Thyroid gland (tissue), 4 donors: Measurements from ENCODE around the gene SHC3. TPM values are rescaled to one million over a fixed set of nuclear protein-coding genes. Genes with fewer than 3 reads are reported as not detected.

ENCODE experiments used
- DNase-seq, 2 donors: peaks; one replicate each; pipeline ENCODE4 v3.0.0-alpha.2; 2019
- H3K27ac ChIP-seq, 3 donors: fragments of 200-600 bp; sonication (generic); 1 replicate in 2 of 3; 2 replicates in 1 of 3; pipeline ENCODE4 v1.5.1; 2016 to 2019; ENCODE audit warnings: mild to moderate bottlenecking in 1 of 3, moderate library complexity in 1 of 3
- H3K27me3 ChIP-seq: fragments of 200-600 bp; sonication (generic); one replicate; pipeline ENCODE4 v1.5.1; 2019
- H3K36me3 ChIP-seq, 2 donors: fragments of 200-600 bp; sonication (generic); one replicate each; pipeline ENCODE4 v1.5.1; 2016 to 2019
- H3K4me1 ChIP-seq, 2 donors: fragments of 200-600 bp; sonication (generic); one replicate each; pipeline ENCODE4 v1.5.1; 2017 to 2019
- H3K4me3 ChIP-seq, 3 donors: fragments of 200-600 bp; sonication (generic); replicated peaks in 1 of 3; 1 replicate in 2 of 3; 2 replicates in 1 of 3; pipeline ENCODE4 v1.5.1; 2016; ENCODE audit warnings: mild to moderate bottlenecking in 1 of 3
- H3K9me3 ChIP-seq: fragments of 200-600 bp; sonication (generic); one replicate; pipeline ENCODE4 v1.5.1; 2017
- CTCF ChIP-seq, 6 experiments: fragments of 200-600 bp in 3 of 6; fragments of 450-650 bp in 3 of 6; sonication (generic) in 3 of 6; IDR thresholded peaks; one replicate each; pipeline ENCODE4 v1.5.1; 2016 to 2019; ENCODE audit warnings: antibody characterized with exemption in 6 of 6, mild to moderate bottlenecking in 2 of 6, inconsistent platforms in 1 of 6, moderate library complexity in 1 of 6
- POLR2A ChIP-seq, 2 donors: fragments of 450-650 bp; IDR thresholded peaks; one replicate each; pipeline ENCODE4 v1.6.1; 2017; ENCODE audit warnings: antibody characterized with exemption in 2 of 2, mild to moderate bottlenecking in 2 of 2, moderate library complexity in 1 of 2
- WGBS, 2 donors: methylation state at CpG; one replicate each; pipeline ENCODE4 v1.1.5; 2017; 5-methylcytosine and 5-hydroxymethylcytosine counted together
- intact Hi-C: fragments of 100-400 bp; cut with DNase I; formaldehyde crosslinking; loops from one replicate; pipeline ENCODE4 v1.15.1; 2023
- total RNA-seq, 4 donors: library from RNA; depleted of rRNA; stranded (reverse); fragments of >200 nt; gene quantifications; one replicate each; pipeline ENCODE4 v1.2.3, GENCODE V29; 2016

SHC3 gene
- total RNA-seq: 1 to 10 TPM in 3 of 4 donors, under 1 TPM in 1; 0.40 to 5.9 (median 1.2) TPM

DNA sequence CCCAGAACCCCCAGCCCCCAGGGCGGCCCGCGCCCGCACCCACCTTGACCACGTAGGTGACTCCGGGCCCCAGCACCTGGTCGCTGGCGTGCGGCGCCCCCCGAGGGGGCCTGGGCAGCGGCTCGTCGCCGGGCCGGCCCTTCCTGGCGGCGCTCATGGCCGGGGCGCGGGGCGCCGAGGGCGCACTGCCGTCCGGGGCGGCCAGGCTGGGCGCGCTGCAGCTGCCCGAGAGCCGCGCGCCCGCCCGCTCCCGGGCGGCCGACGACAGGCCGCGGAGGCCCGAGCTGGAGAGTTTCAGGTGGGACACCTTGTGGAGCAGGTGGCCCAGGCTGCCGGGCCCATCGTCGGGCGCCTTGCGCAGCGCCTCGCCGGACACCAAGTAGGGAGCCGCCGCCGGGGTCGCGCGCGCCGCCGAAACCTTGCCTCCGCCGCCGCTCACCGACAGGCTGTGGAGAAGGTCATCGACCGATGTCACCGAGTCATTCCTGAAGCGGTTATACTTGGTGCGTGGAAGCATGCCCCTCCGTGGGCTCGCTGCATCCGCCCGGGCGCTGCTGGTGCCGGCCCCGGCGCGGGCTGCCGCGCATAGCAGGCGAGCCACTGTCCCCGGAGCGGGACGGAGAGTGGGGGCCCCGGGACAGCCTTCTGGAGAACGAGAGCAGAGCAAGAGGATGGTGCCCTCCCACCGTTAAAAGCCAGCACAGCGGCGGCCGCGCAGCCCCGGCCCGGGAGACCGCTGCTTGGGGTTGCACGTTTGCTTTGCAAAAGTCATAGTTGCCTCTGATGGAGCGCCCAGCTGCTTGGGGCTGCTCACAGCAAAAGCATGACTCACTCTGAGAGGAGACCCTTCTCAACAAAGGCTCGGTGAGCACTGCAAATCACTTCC lies at the start of gene SHC3:
Gene SHC3, minus strand, starts transcription at position 875 of the 886 bp plus-strand sequence. Its CDS starts 358 bp downstream, at position 517.
- Histone ChIP-seq H3K9me3 (no peaks in the 10 kb centered on the region), H3K36me3 (no peaks in the 10 kb centered on the region), H3K27me3 (no peaks in the 10 kb centered on the region), H3K4me1 (peaks cover 17 to 21% of the 10 kb centered on the region in 2 donors), H3K4me3 (peak within 1 kb of the TSS; percentile 1 to 41 (median 36)), H3K27ac (peak within 1 kb of the TSS in 2 of 3 donors; percentile 68 to 84)
- peak; percentile 6 to 12 for DNase-seq
- intact Hi-C loops: no loop called here
- TF ChIP-seq POLR2A (IDR thresholded peaks at IDR 0.05): no peak
- no peak for TF ChIP-seq CTCF (IDR thresholded peaks at IDR 0.05)
- 2 to 8% methylated on average over 10 to 17 of the region's 96 CpGs for WGBS, 2 donors

- no peaks in the 10 kb centered on the region for H3K27me3 ChIP-seq
- no peaks in the 10 kb centered on the region for H3K4me1 ChIP-seq
- DNase-seq: peak in 1 of 2 donors; percentile 10
- WGBS, 2 donors: 70 to 73% methylated on average over 5 of the region's 5 CpGs
- H3K36me3 ChIP-seq: no peaks in the 10 kb centered on the region
- TF ChIP-seq POLR2A (IDR thresholded peaks at IDR 0.05): no peak
- TF ChIP-seq CTCF (IDR thresholded peaks at IDR 0.05): no peak
- intact Hi-C loops: no loop called here
- H3K4me3 ChIP-seq: no peak overlapping the region
- H3K27ac ChIP-seq: no peak overlapping the region
- no peaks in the 10 kb centered on the region for H3K9me3 ChIP-seq
Observed at GRCh38 chr9:89225991-89226471, 47.4 kb upstream of the SHC3 start.

- H3K36me3 ChIP-seq: no peaks in the 10 kb centered on the region
- no peak overlapping the region for H3K4me3 ChIP-seq
- no peak for TF ChIP-seq POLR2A (IDR thresholded peaks at IDR 0.05)
- no peak for TF ChIP-seq CTCF (IDR thresholded peaks at IDR 0.05)
- no peaks in the 10 kb centered on the region for H3K9me3 ChIP-seq
- no peaks in the 10 kb centered on the region for H3K4me1 ChIP-seq
- no peak overlapping the region for H3K27ac ChIP-seq
- no peak for DNase-seq
- no peaks in the 10 kb centered on the region for H3K27me3 ChIP-seq
- intact Hi-C loops: no loop called here
- WGBS, 2 donors: 74 to 75% methylated on average over 5 of the region's 5 CpGs
Observed at GRCh38 chr9:89225587-89225986, 47.0 kb upstream of the SHC3 start.

- no peak for TF ChIP-seq POLR2A (IDR thresholded peaks at IDR 0.05)
- TF ChIP-seq CTCF (IDR thresholded peaks at IDR 0.05): no peak
- Histone ChIP-seq H3K4me1 (no peaks in the 10 kb centered on the region), H3K27ac (no peak overlapping the region), H3K36me3 (no peaks in the 10 kb centered on the region), H3K9me3 (no peaks in the 10 kb centered on the region), H3K27me3 (no peaks in the 10 kb centered on the region), H3K4me3 (no peak overlapping the region)
- intact Hi-C loops: no loop called here
- DNase-seq: no peak
- 85 to 86% methylated on average over 4 of the region's 4 CpGs for WGBS, 2 donors
Observed at GRCh38 chr9:89225036-89225435, 46.4 kb upstream of the SHC3 start.

DNA sequence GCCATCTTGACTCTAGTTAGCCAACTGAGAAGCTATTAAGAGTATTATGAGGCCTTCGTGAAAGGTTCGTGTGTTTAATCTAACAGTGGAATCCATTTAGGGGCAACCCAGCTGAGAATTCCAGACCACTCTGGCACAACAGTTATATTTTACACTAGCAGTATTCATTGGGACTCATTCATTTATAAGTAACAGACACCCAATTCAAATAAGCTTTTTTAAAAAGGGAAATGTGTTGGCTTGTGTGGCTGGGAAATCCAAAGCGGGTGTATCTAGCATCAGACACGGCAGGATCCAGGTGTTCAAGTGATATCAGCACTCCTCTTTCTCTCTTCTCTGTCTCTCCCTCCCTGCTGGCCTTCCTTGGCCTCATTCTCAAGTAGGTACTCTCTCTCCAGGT lies 46.0 kb upstream of the SHC3 start:
- Histone ChIP-seq H3K4me1 (no peaks in the 10 kb centered on the region), H3K36me3 (no peaks in the 10 kb centered on the region), H3K4me3 (no peak overlapping the region), H3K27ac (no peak overlapping the region), H3K9me3 (no peaks in the 10 kb centered on the region), H3K27me3 (no peaks in the 10 kb centered on the region)
- no peak for DNase-seq
- TF ChIP-seq CTCF (IDR thresholded peaks at IDR 0.05) (no peak), POLR2A (IDR thresholded peaks at IDR 0.05) (no peak)
- 93 to 94% methylated on average over 4 of the region's 4 CpGs for WGBS, 2 donors
- intact Hi-C loops: no loop called here
